Panc1 (cell line): Measurements from ENCODE around the gene PTPRR. TPM values are rescaled to one million over a fixed set of nuclear protein-coding genes. Genes with fewer than 3 reads are reported as not detected.

Source experiments
- ATAC-seq: fragments of 200-7000 bp; cut with Tn5 transposase; 2 replicates; pipeline ENCODE4 v1.9.1; 2020; ENCODE audit warnings: mild to moderate bottlenecking, moderate library complexity
- BruUV-seq: library from RNA; stranded (reverse); fragments of 400-500 nt; replicated peaks from 2 replicates; lab custom pipeline; 2021; lab: Mats Ljungman, UMichigan
- CTCF ChIA-PET: fragments of 300-600 bp; sonication (Branson Sonifier 250); formaldehyde crosslinking; loops from one replicate; lab custom pipeline; 2022; ENCODE audit warnings: antibody characterized with exemption; lab: Charles Lee
- POLR2A ChIA-PET: fragments of 300-600 bp; sonication (Branson Sonifier 250); formaldehyde crosslinking; loops from one replicate; lab custom pipeline; 2022; ENCODE audit warnings: antibody characterized with exemption; lab: Charles Lee
- DNase-seq: peaks from one replicate; pipeline ENCODE4 v3.0.0-alpha.2; 2010; ENCODE audit warnings: low read depth, low spot score
- H3K27ac ChIP-seq: 2 replicates; pipeline ENCODE4 v1.5.1; 2011; ENCODE audit warnings: mild to moderate bottlenecking, low read length, inconsistent platforms
- H3K27me3 ChIP-seq: fragments of 200-500 bp; sonication (Bioruptor generic); 2 replicates; pipeline ENCODE4 v1.6.0; 2014; ENCODE audit warnings: low read length, inconsistent platforms; ENCODE audit not compliant: control insufficient read depth, insufficient read depth
- H3K36me3 ChIP-seq: fragments of 200-500 bp; sonication (Bioruptor generic); 2 replicates; pipeline ENCODE4 v1.5.1; 2014; ENCODE audit warnings: inconsistent platforms, mild to moderate bottlenecking, low read length, moderate library complexity; ENCODE audit not compliant: control insufficient read depth, insufficient read depth
- H3K4me1 ChIP-seq: 2 replicates; pipeline ENCODE4 v1.5.1; 2011; ENCODE audit warnings: inconsistent platforms, mild to moderate bottlenecking, low read length, moderate library complexity; ENCODE audit not compliant: control insufficient read depth, insufficient read depth
- H3K4me3 ChIP-seq, 2 experiments: 2 replicates each; pipeline ENCODE4 v1.5.1; 2011 to 2012; ENCODE audit warnings: low read depth in 2 of 2, low read length in 2 of 2, mild to moderate bottlenecking in 2 of 2, inconsistent platforms in 1 of 2, moderate library complexity in 1 of 2
- H3K9me3 ChIP-seq: fragments of 200-500 bp; sonication (Bioruptor generic); 2 replicates; pipeline ENCODE4 v1.5.1; 2014; ENCODE audit warnings: low read depth, mild to moderate bottlenecking, inconsistent platforms, low read length, moderate library complexity; ENCODE audit not compliant: control insufficient read depth, insufficient read depth
- POLR2AphosphoS5 ChIP-seq: IDR thresholded peaks from 2 replicates; pipeline ENCODE4 v1.6.1; 2012; ENCODE audit warnings: mild to moderate bottlenecking, low read depth, low read length, moderate library complexity
- SIN3A ChIP-seq: IDR thresholded peaks from 2 replicates; pipeline ENCODE4 v1.6.1; 2012; ENCODE audit warnings: low read depth, mild to moderate bottlenecking, low read length, moderate library complexity, borderline replicate concordance; ENCODE audit not compliant: insufficient read depth
- TCF7L2 ChIP-seq: IDR thresholded peaks from 2 replicates; pipeline ENCODE4 v1.6.1; 2011; ENCODE audit warnings: mild to moderate bottlenecking, low read depth, low read length, inconsistent platforms
- in situ Hi-C: cut with HindIII; loops from 2 replicates; pipeline ENCODE4 v1.10.0; 2016; ENCODE audit warnings: low sequenced_read_pairs, low pct_unique_long_range_greater_than_20kb
- intact Hi-C: fragments of 100-400 bp; cut with micrococcal nuclease; formaldehyde crosslinking; loops from one replicate; pipeline ENCODE4 v1.10.0; 2022; ENCODE audit not compliant: unreplicated experiment
- total RNA-seq: library from RNA; stranded (reverse); gene quantifications from one replicate; pipeline ENCODE4 v1.2.1, GENCODE V29; 2021; ENCODE audit not compliant: unreplicated experiment
- TF ChIP-seq, protein P1 (sequence below), 2 experiments: IDR thresholded peaks; 2 replicates each; pipeline ENCODE4 v1.6.1; 2011 to 2012; ENCODE audit warnings: low read depth in 2 of 2, control low read depth in 1 of 2, low read length in 1 of 2, mild to moderate bottlenecking in 1 of 2, moderate library complexity in 1 of 2; ENCODE audit not compliant: insufficient read depth in 1 of 2
- TF ChIP-seq, protein P2 (sequence below): fragments of 450-650 bp; IDR thresholded peaks from 2 replicates; pipeline ENCODE4 v1.5.1; 2017; ENCODE audit warnings: mild to moderate bottlenecking

The PTPRR gene
- total RNA-seq, 1 experiment from 2014 or later = not detected

DNA sequence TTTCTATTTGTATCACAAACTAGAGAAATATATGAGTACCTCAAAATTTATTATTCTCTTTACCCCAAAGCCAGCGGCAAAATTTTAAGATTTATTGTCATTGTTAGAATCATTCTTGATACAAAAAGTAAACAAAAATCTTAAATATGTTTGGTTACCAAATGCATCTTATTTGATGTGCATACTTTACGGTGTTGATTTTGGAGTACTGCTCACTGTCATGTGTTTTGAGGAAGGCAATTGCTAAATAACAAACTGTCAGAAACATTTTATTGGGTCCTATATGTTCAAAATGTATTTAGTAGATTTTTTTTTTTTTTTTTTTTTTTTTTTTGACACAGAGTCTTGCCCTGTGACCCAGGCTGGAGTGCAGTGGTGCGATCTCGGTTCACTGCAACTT, 124.9 kb downstream of the PTPRR start:
- Histone ChIP-seq H3K27me3 (no peaks in the 10 kb centered on the region), H3K4me3 (no peak overlapping the region), H3K27ac (no peak overlapping the region), H3K36me3 (no peaks in the 10 kb centered on the region; the same call in 1 of the 2 replicates), H3K4me1 (no peaks in the 10 kb centered on the region; the same call in 1 of the 2 replicates), H3K9me3 (no peaks in the 10 kb centered on the region)
- TF ChIP-seq SIN3A (no peak), TCF7L2 (no peak), POLR2AphosphoS5 (no peak)
- TF ChIP-seq, protein P1, sequence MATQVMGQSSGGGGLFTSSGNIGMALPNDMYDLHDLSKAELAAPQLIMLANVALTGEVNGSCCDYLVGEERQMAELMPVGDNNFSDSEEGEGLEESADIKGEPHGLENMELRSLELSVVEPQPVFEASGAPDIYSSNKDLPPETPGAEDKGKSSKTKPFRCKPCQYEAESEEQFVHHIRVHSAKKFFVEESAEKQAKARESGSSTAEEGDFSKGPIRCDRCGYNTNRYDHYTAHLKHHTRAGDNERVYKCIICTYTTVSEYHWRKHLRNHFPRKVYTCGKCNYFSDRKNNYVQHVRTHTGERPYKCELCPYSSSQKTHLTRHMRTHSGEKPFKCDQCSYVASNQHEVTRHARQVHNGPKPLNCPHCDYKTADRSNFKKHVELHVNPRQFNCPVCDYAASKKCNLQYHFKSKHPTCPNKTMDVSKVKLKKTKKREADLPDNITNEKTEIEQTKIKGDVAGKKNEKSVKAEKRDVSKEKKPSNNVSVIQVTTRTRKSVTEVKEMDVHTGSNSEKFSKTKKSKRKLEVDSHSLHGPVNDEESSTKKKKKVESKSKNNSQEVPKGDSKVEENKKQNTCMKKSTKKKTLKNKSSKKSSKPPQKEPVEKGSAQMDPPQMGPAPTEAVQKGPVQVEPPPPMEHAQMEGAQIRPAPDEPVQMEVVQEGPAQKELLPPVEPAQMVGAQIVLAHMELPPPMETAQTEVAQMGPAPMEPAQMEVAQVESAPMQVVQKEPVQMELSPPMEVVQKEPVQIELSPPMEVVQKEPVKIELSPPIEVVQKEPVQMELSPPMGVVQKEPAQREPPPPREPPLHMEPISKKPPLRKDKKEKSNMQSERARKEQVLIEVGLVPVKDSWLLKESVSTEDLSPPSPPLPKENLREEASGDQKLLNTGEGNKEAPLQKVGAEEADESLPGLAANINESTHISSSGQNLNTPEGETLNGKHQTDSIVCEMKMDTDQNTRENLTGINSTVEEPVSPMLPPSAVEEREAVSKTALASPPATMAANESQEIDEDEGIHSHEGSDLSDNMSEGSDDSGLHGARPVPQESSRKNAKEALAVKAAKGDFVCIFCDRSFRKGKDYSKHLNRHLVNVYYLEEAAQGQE (IDR thresholded peaks at IDR 0.05; ENCODE audit: insufficient read depth in 1 of 2, low read depth in 2 of 2, low read length in 1 of 2) = no peak
- TF ChIP-seq, protein P2, sequence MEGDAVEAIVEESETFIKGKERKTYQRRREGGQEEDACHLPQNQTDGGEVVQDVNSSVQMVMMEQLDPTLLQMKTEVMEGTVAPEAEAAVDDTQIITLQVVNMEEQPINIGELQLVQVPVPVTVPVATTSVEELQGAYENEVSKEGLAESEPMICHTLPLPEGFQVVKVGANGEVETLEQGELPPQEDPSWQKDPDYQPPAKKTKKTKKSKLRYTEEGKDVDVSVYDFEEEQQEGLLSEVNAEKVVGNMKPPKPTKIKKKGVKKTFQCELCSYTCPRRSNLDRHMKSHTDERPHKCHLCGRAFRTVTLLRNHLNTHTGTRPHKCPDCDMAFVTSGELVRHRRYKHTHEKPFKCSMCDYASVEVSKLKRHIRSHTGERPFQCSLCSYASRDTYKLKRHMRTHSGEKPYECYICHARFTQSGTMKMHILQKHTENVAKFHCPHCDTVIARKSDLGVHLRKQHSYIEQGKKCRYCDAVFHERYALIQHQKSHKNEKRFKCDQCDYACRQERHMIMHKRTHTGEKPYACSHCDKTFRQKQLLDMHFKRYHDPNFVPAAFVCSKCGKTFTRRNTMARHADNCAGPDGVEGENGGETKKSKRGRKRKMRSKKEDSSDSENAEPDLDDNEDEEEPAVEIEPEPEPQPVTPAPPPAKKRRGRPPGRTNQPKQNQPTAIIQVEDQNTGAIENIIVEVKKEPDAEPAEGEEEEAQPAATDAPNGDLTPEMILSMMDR = no peak
- no TSS peak for BruUV-seq
- in situ Hi-C loops = no loop called here
- ChIA-PET POLR2A (no interaction called here), CTCF (no interaction called here)
- no peak for DNase-seq
- intact Hi-C loops = no loop called here
- no peak for ATAC-seq

DNA sequence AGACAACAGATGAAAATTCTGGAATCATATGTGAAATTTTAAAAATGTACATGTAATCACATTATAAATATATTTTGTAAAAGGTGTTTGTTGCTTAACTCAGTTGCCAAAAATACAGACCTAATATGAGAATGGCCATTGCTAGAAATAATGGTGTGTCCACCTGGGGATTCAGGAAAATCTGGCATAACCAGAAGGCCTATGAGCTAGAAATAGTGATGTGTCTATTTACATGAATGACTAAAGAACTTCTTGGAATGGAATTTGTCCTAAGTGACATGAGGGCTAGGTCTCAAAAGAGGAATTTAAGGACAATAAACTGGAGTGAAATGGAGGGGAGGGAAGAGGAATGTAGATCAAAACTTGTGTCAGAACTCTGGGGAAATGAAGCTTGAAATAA, 126.4 kb downstream of the PTPRR start:
- CTCF ChIA-PET = no interaction called here
- Histone ChIP-seq H3K27me3 (no peaks in the 10 kb centered on the region), H3K36me3 (no peaks in the 10 kb centered on the region; the same call in 1 of the 2 replicates), H3K4me1 (no peaks in the 10 kb centered on the region; the same call in 1 of the 2 replicates), H3K9me3 (no peaks in the 10 kb centered on the region), H3K4me3 (no peak overlapping the region), H3K27ac (no peak overlapping the region)
- DNase-seq (no peak), ATAC-seq (no peak)
- intact Hi-C loops = no loop called here
- BruUV-seq = no TSS peak
- POLR2A ChIA-PET = no interaction called here
- in situ Hi-C loops = no loop called here
- TF ChIP-seq POLR2AphosphoS5 (no peak), SIN3A (no peak), TCF7L2 (no peak)
- TF ChIP-seq, protein P1 (IDR thresholded peaks at IDR 0.05; ENCODE audit: insufficient read depth in 1 of 2, low read depth in 2 of 2, low read length in 1 of 2) = no peak
- TF ChIP-seq, protein P2 = no peak
